NB4 (cell line): ENCODE measurements around the gene PRAF2.

ENCODE experiments used
- DNase-seq: peaks from one replicate; pipeline ENCODE4 v3.0.0; 2010; ENCODE audit warnings: low read depth
- H3K4me3 ChIP-seq: one replicate; pipeline ENCODE4 v1.5.1; 2011; ENCODE audit warnings: mild to moderate bottlenecking, low read depth, low read length, moderate library complexity
- MYC ChIP-seq: IDR thresholded peaks from 2 replicates; pipeline ENCODE4 v1.6.1; 2011; ENCODE audit warnings: low read depth, low read length
- POLR2A ChIP-seq: IDR thresholded peaks from 2 replicates; pipeline ENCODE4 v1.6.1; 2011; ENCODE audit warnings: mild to moderate bottlenecking; ENCODE audit not compliant: insufficient read length; ENCODE audit errors: extremely low read depth
- TF ChIP-seq, protein P1 (sequence below): IDR thresholded peaks from one replicate; pipeline ENCODE4 v1.5.1; 2012; ENCODE audit warnings: low read depth, low read length
- TF ChIP-seq, protein P2 (sequence below): IDR thresholded peaks from 2 replicates; pipeline ENCODE4 v1.6.1; 2011; ENCODE audit warnings: low read depth, low read length

Gene PRAF2

GRCh38 chrX:49071877-49072711 is 1.7 kb downstream of the PRAF2 start:
- no peak for DNase-seq
- TF ChIP-seq, protein P1, sequence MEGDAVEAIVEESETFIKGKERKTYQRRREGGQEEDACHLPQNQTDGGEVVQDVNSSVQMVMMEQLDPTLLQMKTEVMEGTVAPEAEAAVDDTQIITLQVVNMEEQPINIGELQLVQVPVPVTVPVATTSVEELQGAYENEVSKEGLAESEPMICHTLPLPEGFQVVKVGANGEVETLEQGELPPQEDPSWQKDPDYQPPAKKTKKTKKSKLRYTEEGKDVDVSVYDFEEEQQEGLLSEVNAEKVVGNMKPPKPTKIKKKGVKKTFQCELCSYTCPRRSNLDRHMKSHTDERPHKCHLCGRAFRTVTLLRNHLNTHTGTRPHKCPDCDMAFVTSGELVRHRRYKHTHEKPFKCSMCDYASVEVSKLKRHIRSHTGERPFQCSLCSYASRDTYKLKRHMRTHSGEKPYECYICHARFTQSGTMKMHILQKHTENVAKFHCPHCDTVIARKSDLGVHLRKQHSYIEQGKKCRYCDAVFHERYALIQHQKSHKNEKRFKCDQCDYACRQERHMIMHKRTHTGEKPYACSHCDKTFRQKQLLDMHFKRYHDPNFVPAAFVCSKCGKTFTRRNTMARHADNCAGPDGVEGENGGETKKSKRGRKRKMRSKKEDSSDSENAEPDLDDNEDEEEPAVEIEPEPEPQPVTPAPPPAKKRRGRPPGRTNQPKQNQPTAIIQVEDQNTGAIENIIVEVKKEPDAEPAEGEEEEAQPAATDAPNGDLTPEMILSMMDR = no peak
- TF ChIP-seq MYC (no peak), POLR2A (no peak)
- TF ChIP-seq, protein P2, sequence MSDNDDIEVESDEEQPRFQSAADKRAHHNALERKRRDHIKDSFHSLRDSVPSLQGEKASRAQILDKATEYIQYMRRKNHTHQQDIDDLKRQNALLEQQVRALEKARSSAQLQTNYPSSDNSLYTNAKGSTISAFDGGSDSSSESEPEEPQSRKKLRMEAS = no peak
- no peak overlapping the region for H3K4me3 ChIP-seq

GRCh38 chrX:49070988-49071387 is 2.8 kb downstream of the PRAF2 start:
- DNase-seq = no peak
- no peak overlapping the region for H3K4me3 ChIP-seq
- TF ChIP-seq POLR2A (no peak), MYC (no peak)
- TF ChIP-seq, protein P2 = no peak
- TF ChIP-seq, protein P1 = no peak

- TF ChIP-seq POLR2A (no peak), MYC (no peak)
- TF ChIP-seq, protein P2 = no peak
- TF ChIP-seq, protein P1 = no peak
- DNase-seq = no peak
- H3K4me3 ChIP-seq = no peak overlapping the region
Observed at GRCh38 chrX:49069038-49069437, 4.8 kb downstream of the PRAF2 start.

DNA sequence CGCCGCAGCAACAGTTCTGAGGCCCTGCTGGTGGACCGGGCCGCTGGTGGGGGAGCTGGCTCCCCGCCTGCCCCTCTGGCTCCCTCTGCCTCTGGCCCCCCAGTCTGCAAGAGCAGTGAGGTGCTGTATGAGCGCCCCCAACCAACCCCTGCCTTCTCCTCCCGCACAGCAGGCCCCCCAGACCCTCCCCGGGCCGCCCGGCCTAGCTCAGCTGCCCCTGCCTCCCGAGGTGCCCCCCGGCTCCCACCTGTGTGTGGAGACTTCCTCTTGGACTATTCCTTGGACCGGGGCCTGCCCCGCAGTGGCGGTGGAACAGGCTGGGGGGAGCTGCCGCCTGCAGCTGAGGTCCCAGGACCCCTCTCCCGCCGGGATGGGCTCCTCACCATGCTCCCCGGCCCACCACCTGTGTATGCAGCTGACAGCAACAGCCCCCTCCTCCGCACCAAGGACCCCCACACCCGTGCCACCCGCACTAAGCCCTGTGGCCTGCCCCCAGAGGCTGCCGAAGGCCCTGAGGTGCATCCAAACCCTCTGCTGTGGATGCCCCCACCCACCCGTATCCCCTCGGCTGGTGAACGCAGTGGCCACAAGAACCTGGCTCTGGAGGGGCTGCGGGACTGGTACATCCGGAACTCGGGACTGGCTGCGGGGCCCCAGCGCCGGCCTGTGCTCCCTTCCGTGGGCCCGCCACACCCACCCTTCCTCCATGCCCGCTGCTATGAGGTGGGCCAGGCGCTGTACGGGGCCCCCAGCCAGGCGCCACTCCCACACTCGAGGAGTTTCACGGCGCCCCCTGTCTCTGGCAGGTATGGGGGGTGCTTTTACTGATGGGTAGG is 6.3 kb downstream of the PRAF2 start:
- TF ChIP-seq POLR2A (no peak), MYC (no peak)
- TF ChIP-seq, protein P1 = no peak
- TF ChIP-seq, protein P2 = no peak
- no peak overlapping the region for H3K4me3 ChIP-seq
- no peak for DNase-seq

- H3K4me3 ChIP-seq = no peak overlapping the region
- TF ChIP-seq POLR2A (no peak), MYC (no peak)
- TF ChIP-seq, protein P2 = no peak
- TF ChIP-seq, protein P1 = no peak
- no peak for DNase-seq
Observed at GRCh38 chrX:49066690-49067089, 7.1 kb downstream of the PRAF2 start.
